ENCODE data around the gene HSPH1. TPM values are rescaled to one million over a fixed set of nuclear protein-coding genes. Genes with fewer than 3 reads are reported as not detected.
A peak's percentile ranks its signal among the peaks of the same experiment; 100 is the strongest.

The HSPH1 gene
- polyA plus RNA-seq, 1 donor (not counting 4 experiments of a cell fraction or from before 2014, with no cell fraction given) = 111 TPM

DNA sequence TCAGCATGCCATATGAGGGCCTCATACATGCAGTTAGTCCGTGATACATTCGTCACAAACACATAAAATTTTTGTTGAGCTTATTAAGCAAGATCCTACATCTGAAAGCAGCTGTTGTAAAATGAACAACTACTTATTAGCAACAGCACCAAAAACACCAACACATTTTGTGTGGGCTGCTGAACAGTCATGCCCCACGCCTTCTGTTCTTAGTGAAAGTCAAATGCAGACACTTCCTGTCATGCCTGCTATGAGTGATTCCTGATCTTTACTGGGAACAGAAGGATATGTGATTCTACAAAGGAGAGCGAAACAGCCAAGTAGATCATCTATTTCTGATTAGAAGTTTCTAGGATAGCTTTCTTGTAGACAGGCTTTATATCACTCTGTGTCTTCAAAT is 33.9 kb upstream of the HSPH1 start:
- Histone ChIP-seq H3K4me3 (ENCODE audit: control insufficient read depth in 2 of 3, extremely low read depth in 1 of 3, insufficient read depth in 2 of 3, low read depth in 1 of 3, low read length in 3 of 3) (no peak overlapping the region), H3K27me3 (ENCODE audit: control insufficient read depth, extremely low read depth, insufficient read depth, low read length) (no peaks in the 10 kb centered on the region), H3K9ac (ENCODE audit: control insufficient read depth, extremely low read depth, insufficient read depth, low read length) (no peak overlapping the region), H3K4me1 (ENCODE audit: control insufficient read depth, extremely low read depth, insufficient read depth, low read length) (peaks cover 3% of the 10 kb centered on the region), H3K9me3 (ENCODE audit: control insufficient read depth, low read depth, low read length) (no peaks in the 10 kb centered on the region), H3K27ac (ENCODE audit: control insufficient read depth, insufficient read depth, low read length) (no peak overlapping the region), H2AFZ (ENCODE audit: control insufficient read depth, low read length) (no peak overlapping the region), H3K9me1 (ENCODE audit: control insufficient read depth, extremely low read depth, insufficient read depth, low read length) (no peaks in the 10 kb centered on the region), H3K79me2 (ENCODE audit: control insufficient read depth, insufficient read depth, low read length) (no peaks in the 10 kb centered on the region), H3K4me2 (ENCODE audit: control insufficient read depth, extremely low read depth, insufficient read depth, low read depth, low read length) (no peak overlapping the region), H3K36me3 (ENCODE audit: control insufficient read depth in 2 of 2, extremely low read depth in 1 of 2, insufficient read depth in 2 of 2, low read length in 2 of 2) (no peaks in the 10 kb centered on the region), H4K20me1 (ENCODE audit: control insufficient read depth, extremely low read depth, insufficient read depth, low read length) (no peaks in the 10 kb centered on the region)
- TF ChIP-seq, protein P1, sequence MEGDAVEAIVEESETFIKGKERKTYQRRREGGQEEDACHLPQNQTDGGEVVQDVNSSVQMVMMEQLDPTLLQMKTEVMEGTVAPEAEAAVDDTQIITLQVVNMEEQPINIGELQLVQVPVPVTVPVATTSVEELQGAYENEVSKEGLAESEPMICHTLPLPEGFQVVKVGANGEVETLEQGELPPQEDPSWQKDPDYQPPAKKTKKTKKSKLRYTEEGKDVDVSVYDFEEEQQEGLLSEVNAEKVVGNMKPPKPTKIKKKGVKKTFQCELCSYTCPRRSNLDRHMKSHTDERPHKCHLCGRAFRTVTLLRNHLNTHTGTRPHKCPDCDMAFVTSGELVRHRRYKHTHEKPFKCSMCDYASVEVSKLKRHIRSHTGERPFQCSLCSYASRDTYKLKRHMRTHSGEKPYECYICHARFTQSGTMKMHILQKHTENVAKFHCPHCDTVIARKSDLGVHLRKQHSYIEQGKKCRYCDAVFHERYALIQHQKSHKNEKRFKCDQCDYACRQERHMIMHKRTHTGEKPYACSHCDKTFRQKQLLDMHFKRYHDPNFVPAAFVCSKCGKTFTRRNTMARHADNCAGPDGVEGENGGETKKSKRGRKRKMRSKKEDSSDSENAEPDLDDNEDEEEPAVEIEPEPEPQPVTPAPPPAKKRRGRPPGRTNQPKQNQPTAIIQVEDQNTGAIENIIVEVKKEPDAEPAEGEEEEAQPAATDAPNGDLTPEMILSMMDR (optimal IDR thresholded peaks at IDR 0.05 in 1 of 3, IDR thresholded peaks at IDR 0.05 in 1 of 3, conservative IDR thresholded peaks at IDR 0.05 in 1 of 3; ENCODE audit: extremely low read depth in 1 of 3, insufficient read depth in 2 of 3, low read length in 3 of 3) = no peak
- TF ChIP-seq EZH2 (IDR thresholded peaks at IDR 0.05; ENCODE audit: low read length) = no peak
- peak; percentile 9 for FAIRE-seq
- DNase-seq (ENCODE audit: low read depth, low spot score) = no peak
- dilution Hi-C loops (cut with MboI; ENCODE audit: extremely low pct_ligation_motif_present, low sequenced_read_pairs) = no loop called here

DNA sequence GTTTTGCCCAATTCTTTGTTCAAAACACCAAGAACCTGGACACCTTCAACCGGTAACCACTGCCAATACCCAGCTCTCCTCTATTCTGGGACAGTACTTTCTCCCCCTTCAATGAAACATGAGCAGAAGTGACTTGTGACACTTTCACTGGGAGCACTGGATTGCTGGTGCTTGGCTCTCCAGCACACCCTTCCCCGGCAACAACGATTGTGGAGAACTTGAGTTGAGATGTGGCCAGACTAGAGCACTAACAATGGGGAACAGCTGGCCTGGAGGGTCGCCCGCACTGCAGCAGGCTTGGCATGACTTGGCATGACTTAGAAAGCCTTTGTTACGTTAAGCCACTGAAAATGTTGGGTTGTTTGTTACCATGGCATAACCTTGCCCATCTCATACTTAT is 30.6 kb upstream of the HSPH1 start:
- FAIRE-seq (no peak), DNase-seq (ENCODE audit: low read depth, low spot score) (no peak)
- Histone ChIP-seq H3K4me3 (ENCODE audit: control insufficient read depth in 2 of 3, extremely low read depth in 1 of 3, insufficient read depth in 2 of 3, low read depth in 1 of 3, low read length in 3 of 3) (no peak overlapping the region), H3K9ac (ENCODE audit: control insufficient read depth, extremely low read depth, insufficient read depth, low read length) (no peak overlapping the region), H3K36me3 (ENCODE audit: control insufficient read depth in 2 of 2, extremely low read depth in 1 of 2, insufficient read depth in 2 of 2, low read length in 2 of 2) (no peaks in the 10 kb centered on the region), H3K4me2 (ENCODE audit: control insufficient read depth, extremely low read depth, insufficient read depth, low read depth, low read length) (no peak overlapping the region), H2AFZ (ENCODE audit: control insufficient read depth, low read length) (no peak overlapping the region), H3K27me3 (ENCODE audit: control insufficient read depth, extremely low read depth, insufficient read depth, low read length) (no peaks in the 10 kb centered on the region), H4K20me1 (ENCODE audit: control insufficient read depth, extremely low read depth, insufficient read depth, low read length) (no peaks in the 10 kb centered on the region), H3K9me3 (ENCODE audit: control insufficient read depth, low read depth, low read length) (no peaks in the 10 kb centered on the region), H3K27ac (ENCODE audit: control insufficient read depth, insufficient read depth, low read length) (no peak overlapping the region), H3K4me1 (ENCODE audit: control insufficient read depth, extremely low read depth, insufficient read depth, low read length) (no peaks in the 10 kb centered on the region), H3K79me2 (ENCODE audit: control insufficient read depth, insufficient read depth, low read length) (no peaks in the 10 kb centered on the region), H3K9me1 (ENCODE audit: control insufficient read depth, extremely low read depth, insufficient read depth, low read length) (no peaks in the 10 kb centered on the region)
- TF ChIP-seq, protein P1 (optimal IDR thresholded peaks at IDR 0.05 in 1 of 3, IDR thresholded peaks at IDR 0.05 in 1 of 3, conservative IDR thresholded peaks at IDR 0.05 in 1 of 3; ENCODE audit: extremely low read depth in 1 of 3, insufficient read depth in 2 of 3, low read length in 3 of 3) = no peak
- TF ChIP-seq EZH2 (IDR thresholded peaks at IDR 0.05; ENCODE audit: low read length) = no peak
- dilution Hi-C loops (cut with MboI; ENCODE audit: extremely low pct_ligation_motif_present, low sequenced_read_pairs) = no loop called here
